ENCODE data around the gene MAP4K5. TPM values are rescaled to one million over a fixed set of nuclear protein-coding genes. Genes with fewer than 3 reads are reported as not detected.

MAP4K5 gene
- total RNA-seq, 4 donors from 2014 or later: 216 to 288 (median 279) TPM

DNA sequence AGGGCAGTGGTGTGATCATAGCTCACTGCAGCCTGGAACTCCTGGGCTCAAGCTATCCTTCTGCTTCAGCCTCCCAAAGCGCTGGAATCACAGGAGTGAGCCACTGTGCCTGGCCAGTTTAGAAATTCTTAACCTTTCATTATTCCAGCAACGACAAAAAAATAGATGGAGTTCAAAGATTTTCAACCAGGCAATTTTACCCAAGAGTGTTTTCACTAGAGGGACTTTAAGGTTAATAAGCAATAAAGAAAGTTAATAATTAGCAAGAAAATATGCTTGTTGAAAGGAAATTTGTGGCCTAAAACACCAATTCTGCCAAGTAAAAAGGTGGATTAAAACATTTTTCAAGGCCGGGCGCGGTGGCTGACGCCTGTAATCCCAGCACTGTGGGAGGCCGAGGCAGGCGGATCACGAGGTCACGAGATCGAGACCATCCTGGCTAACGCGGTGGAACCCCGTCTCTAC, 150.5 kb downstream of the MAP4K5 start:
- H3K36me3 ChIP-seq: peaks cover 0 to 23% (median 0%) of the 10 kb centered on the region in 3 donors
- no peaks in the 10 kb centered on the region for H3K9me3 ChIP-seq
- H3K4me3 ChIP-seq: no peak overlapping the region
- H3K4me1 ChIP-seq: no peaks in the 10 kb centered on the region
- H3K27me3 ChIP-seq: no peaks in the 10 kb centered on the region
- 91% methylated on average over 14 of the region's 14 CpGs for WGBS, 2 donors
- no peak for DNase-seq (ENCODE audit: low spot score in 2 of 2)
- H3K27ac ChIP-seq: no peak overlapping the region
- TF ChIP-seq, protein P1, sequence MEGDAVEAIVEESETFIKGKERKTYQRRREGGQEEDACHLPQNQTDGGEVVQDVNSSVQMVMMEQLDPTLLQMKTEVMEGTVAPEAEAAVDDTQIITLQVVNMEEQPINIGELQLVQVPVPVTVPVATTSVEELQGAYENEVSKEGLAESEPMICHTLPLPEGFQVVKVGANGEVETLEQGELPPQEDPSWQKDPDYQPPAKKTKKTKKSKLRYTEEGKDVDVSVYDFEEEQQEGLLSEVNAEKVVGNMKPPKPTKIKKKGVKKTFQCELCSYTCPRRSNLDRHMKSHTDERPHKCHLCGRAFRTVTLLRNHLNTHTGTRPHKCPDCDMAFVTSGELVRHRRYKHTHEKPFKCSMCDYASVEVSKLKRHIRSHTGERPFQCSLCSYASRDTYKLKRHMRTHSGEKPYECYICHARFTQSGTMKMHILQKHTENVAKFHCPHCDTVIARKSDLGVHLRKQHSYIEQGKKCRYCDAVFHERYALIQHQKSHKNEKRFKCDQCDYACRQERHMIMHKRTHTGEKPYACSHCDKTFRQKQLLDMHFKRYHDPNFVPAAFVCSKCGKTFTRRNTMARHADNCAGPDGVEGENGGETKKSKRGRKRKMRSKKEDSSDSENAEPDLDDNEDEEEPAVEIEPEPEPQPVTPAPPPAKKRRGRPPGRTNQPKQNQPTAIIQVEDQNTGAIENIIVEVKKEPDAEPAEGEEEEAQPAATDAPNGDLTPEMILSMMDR (IDR thresholded peaks at IDR 0.05): no peak
- TF ChIP-seq EP300 (IDR thresholded peaks at IDR 0.05) (no peak), POLR2A (IDR thresholded peaks at IDR 0.05) (no peak)

- Histone ChIP-seq H3K4me3 (no peak overlapping the region), H3K9me3 (no peaks in the 10 kb centered on the region), H3K4me1 (no peaks in the 10 kb centered on the region), H3K27me3 (no peaks in the 10 kb centered on the region), H3K27ac (no peak overlapping the region), H3K36me3 (peaks cover 0 to 23% (median 0%) of the 10 kb centered on the region in 3 donors)
- DNase-seq (ENCODE audit: low spot score in 2 of 2): no peak
- WGBS, 2 donors: 94 to 100% methylated on average over 1 of the region's 1 CpG
- TF ChIP-seq EP300 (IDR thresholded peaks at IDR 0.05) (no peak), POLR2A (IDR thresholded peaks at IDR 0.05) (no peak)
- TF ChIP-seq, protein P1 (IDR thresholded peaks at IDR 0.05): no peak
These were observed 151.4 kb downstream of the MAP4K5 start for GRCh38 chr14:50381008-50381407.

DNA sequence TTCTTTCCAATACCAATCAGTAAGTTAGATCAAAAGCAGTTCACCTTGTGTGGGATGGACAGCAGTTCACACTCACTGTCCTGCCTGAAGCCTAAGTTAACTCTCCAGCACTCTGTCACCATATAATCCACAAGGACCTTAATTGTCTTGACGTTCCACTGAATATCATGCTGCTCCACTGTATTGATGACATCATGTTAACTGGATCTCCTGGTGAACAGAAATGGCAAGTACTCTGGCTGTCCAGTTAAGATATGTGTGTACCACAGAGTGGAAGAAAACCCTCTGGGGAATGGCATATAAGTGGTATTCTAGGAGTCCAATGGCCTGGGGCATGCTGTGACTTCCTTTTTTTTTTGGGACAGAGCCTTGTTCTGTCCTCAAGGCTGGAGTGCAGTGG, 151.9 kb downstream of the MAP4K5 start:
- 67 to 92% methylated on average over 1 of the region's 1 CpG for WGBS, 2 donors
- DNase-seq (ENCODE audit: low spot score in 2 of 2): no peak
- Histone ChIP-seq H3K4me1 (no peaks in the 10 kb centered on the region), H3K36me3 (peaks cover 0 to 23% (median 0%) of the 10 kb centered on the region in 3 donors), H3K27me3 (no peaks in the 10 kb centered on the region), H3K4me3 (no peak overlapping the region), H3K27ac (no peak overlapping the region), H3K9me3 (no peaks in the 10 kb centered on the region)
- no peak for TF ChIP-seq EP300 (IDR thresholded peaks at IDR 0.05)
- no peak for TF ChIP-seq POLR2A (IDR thresholded peaks at IDR 0.05)
- TF ChIP-seq, protein P1 (IDR thresholded peaks at IDR 0.05): no peak

DNA sequence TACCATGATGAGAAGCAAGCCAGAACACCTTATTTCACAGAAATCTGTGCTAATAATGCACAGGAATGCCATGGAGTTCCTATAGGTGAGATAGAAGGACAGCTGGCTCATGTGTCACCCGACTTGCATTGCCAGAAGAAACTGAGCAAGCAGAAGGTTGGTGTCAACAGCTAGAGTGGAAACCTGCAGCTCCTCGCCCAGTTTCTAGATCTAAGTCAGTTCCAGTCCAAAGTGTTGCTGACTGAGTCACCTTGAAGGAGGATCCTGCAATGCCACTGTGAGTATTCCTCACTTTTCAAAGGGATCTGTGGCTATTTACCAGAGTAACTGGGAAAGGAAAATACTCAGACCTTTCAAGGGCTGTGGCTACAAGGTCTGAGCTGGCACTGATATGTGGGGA, 152.8 kb downstream of the MAP4K5 start:
- TF ChIP-seq EP300 (IDR thresholded peaks at IDR 0.05) (no peak), POLR2A (IDR thresholded peaks at IDR 0.05) (no peak)
- TF ChIP-seq, protein P1 (IDR thresholded peaks at IDR 0.05): no peak
- 92 to 100% methylated on average over 2 of the region's 2 CpGs for WGBS, 2 donors
- H3K4me3 ChIP-seq: no peak overlapping the region

GRCh38 chr14:50377550-50378085, 154.8 kb downstream of the MAP4K5 start:
- Histone ChIP-seq H3K36me3 (peaks cover 0 to 23% (median 0%) of the 10 kb centered on the region in 3 donors), H3K4me3 (no peak overlapping the region), H3K9me3 (no peaks in the 10 kb centered on the region), H3K27me3 (no peaks in the 10 kb centered on the region), H3K27ac (no peak overlapping the region), H3K4me1 (no peaks in the 10 kb centered on the region)
- no peak for DNase-seq (ENCODE audit: low spot score in 2 of 2)
- WGBS, 2 donors: 76 to 79% methylated on average over 4 of the region's 4 CpGs
- no peak for TF ChIP-seq EP300 (IDR thresholded peaks at IDR 0.05)
- TF ChIP-seq, protein P1 (IDR thresholded peaks at IDR 0.05): no peak
- TF ChIP-seq POLR2A (IDR thresholded peaks at IDR 0.05): no peak

More for the DNA sequence above, 152.8 kb downstream of the MAP4K5 start:
- Histone ChIP-seq H3K4me1 (no peaks in the 10 kb centered on the region), H3K27me3 (no peaks in the 10 kb centered on the region), H3K36me3 (peaks cover 0 to 23% (median 0%) of the 10 kb centered on the region in 3 donors), H3K9me3 (no peaks in the 10 kb centered on the region), H3K27ac (no peak overlapping the region)
- no peak for DNase-seq (ENCODE audit: low spot score in 2 of 2)
